Right lobe of liver (tissue), 4 donors: ENCODE results near the gene ARHGAP44.

Experiments used
- CTCF ChIP-seq, 4 donors: fragments of 200-600 bp in 3 of 4; fragments of 450-650 bp in 1 of 4; IDR thresholded peaks; one replicate each; pipeline versions ENCODE4 v1.5.1 to v1.8.0; 2016 to 2022; ENCODE audit warnings: antibody characterized with exemption in 4 of 4, mild to moderate bottlenecking in 2 of 4
- POLR2A ChIP-seq: fragments of 450-650 bp; IDR thresholded peaks from one replicate; pipeline ENCODE4 v1.6.1; 2017; ENCODE audit warnings: antibody characterized with exemption, mild to moderate bottlenecking
- donor health status: DM: no; HTN: no; CAD: no.
- donor health status: DM: no; HTN: no; CAD: no.
- donor health status: DM: no; HTN: yes; CAD: no.

DNA sequence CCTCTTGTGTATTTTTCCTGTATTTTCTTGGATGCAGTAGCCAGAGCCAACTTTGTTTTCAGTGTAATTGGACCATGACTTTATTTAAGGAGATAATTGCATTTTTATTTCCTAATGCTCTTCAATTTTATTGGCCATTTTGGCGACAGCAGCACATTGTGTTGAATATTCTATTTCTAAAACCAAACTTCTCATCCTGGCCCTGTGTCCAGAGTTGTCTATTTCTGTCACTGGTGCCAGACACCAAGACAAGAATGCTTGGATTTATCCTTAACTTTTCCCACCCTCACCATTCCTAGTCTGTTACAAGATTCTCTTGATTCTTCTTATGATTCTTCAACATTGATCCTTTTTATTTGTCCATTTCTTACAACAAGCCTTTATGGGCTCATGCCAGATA lies 37.1 kb downstream of the ARHGAP44 start:
- no peak for TF ChIP-seq CTCF (IDR thresholded peaks at IDR 0.05)
- no peak for TF ChIP-seq POLR2A
